Chondrocyte (in vitro differentiated cells): ENCODE measurements around the gene FBXO42. TPM values are rescaled to one million over a fixed set of nuclear protein-coding genes. Genes with fewer than 3 reads are reported as not detected.
"Not testable (repeated sequence)": the region's sequence is repeated elsewhere in the genome, so short reads cannot be mapped to it uniquely, and the experiment has no call there.

ENCODE experiments used
- DNase-seq: peaks from one replicate; pipeline ENCODE4 v3.0.0; 2021; ENCODE audit warnings: mixed read lengths, low spot score
- H3K27ac Mint-ChIP-seq: one replicate; pipeline ENCODE4 v1.8.0; 2021; ENCODE audit warnings: mild to moderate bottlenecking, moderate library complexity, mixed read lengths; ENCODE audit not compliant: unreplicated experiment
- H3K27me3 Mint-ChIP-seq: 2 replicates; pipeline ENCODE4 v1.8.0; 2021; ENCODE audit warnings: low read depth, mixed read lengths
- H3K36me3 Mint-ChIP-seq: 2 replicates; pipeline ENCODE4 v1.8.0; 2021; ENCODE audit warnings: low read depth, mixed read lengths
- H3K4me1 Mint-ChIP-seq: 2 replicates; pipeline ENCODE4 v1.8.0; 2021; ENCODE audit warnings: low read depth, mild to moderate bottlenecking, mixed read lengths
- H3K4me3 Mint-ChIP-seq: one replicate; pipeline ENCODE4 v1.8.0; 2021; ENCODE audit warnings: mild to moderate bottlenecking, moderate library complexity, mixed read lengths; ENCODE audit not compliant: unreplicated experiment
- H3K9me3 Mint-ChIP-seq: 2 replicates; pipeline ENCODE4 v1.8.0; 2021; ENCODE audit warnings: low read depth, mixed read lengths
- CTCF ChIP-seq: fragments of 200-600 bp; sonication (generic); IDR thresholded peaks from 2 replicates; pipeline ENCODE4 v1.5.0; 2021; ENCODE audit warnings: antibody characterized with exemption, mild to moderate bottlenecking, moderate library complexity
- total RNA-seq: library from RNA; stranded (reverse); gene quantifications from 3 replicates; pipeline ENCODE4 v1.2.1, GENCODE V29; 2021

FBXO42 gene
- total RNA-seq, 1 donor from 2014 or later = 20.9 TPM

GRCh38 chr1:16257968-16258367, 94.3 kb downstream of the FBXO42 start:
- DNase-seq = no peak
- H3K9me3 Mint-ChIP-seq = no peaks in the 10 kb centered on the region
- no peak for TF ChIP-seq CTCF
- peaks cover 12% of the 10 kb centered on the region for H3K36me3 Mint-ChIP-seq
- no peaks in the 10 kb centered on the region for H3K27me3 Mint-ChIP-seq
- no peak overlapping the region for H3K4me3 Mint-ChIP-seq
- peaks cover 22% of the 10 kb centered on the region for H3K4me1 Mint-ChIP-seq
- H3K27ac Mint-ChIP-seq = no peak overlapping the region

- peaks cover 15% of the 10 kb centered on the region for H3K36me3 Mint-ChIP-seq
- H3K4me3 Mint-ChIP-seq, DNase-seq, H3K9me3 Mint-ChIP-seq, H3K27ac Mint-ChIP-seq, H3K27me3 Mint-ChIP-seq: not testable (repeated sequence)
- H3K4me1 Mint-ChIP-seq = peaks cover 22% of the 10 kb centered on the region
These were observed 94.7 kb downstream of the FBXO42 start for GRCh38 chr1:16257556-16257955.

GRCh38 chr1:16256478-16256877, 95.8 kb downstream of the FBXO42 start:
- Mint-ChIP-seq H3K4me1 (peaks cover 22% of the 10 kb centered on the region), H3K27me3 (no peaks in the 10 kb centered on the region), H3K27ac (no peak overlapping the region), H3K36me3 (peaks cover 20% of the 10 kb centered on the region), H3K4me3 (no peak overlapping the region), H3K9me3 (no peaks in the 10 kb centered on the region)
- TF ChIP-seq CTCF = no peak
- DNase-seq = no peak

GRCh38 chr1:16254263-16254928, 97.9 kb downstream of the FBXO42 start:
- H3K9me3 Mint-ChIP-seq = no peaks in the 10 kb centered on the region
- no peak overlapping the region for H3K4me3 Mint-ChIP-seq
- peaks cover 24% of the 10 kb centered on the region for H3K36me3 Mint-ChIP-seq
- H3K4me1 Mint-ChIP-seq = peaks cover 28% of the 10 kb centered on the region
- H3K27me3 Mint-ChIP-seq = no peaks in the 10 kb centered on the region
- DNase-seq = no peak
- no peak for TF ChIP-seq CTCF
- H3K27ac Mint-ChIP-seq = no peak overlapping the region

- H3K36me3 Mint-ChIP-seq = peaks cover 24% of the 10 kb centered on the region
- no peak for TF ChIP-seq CTCF
- no peak overlapping the region for H3K4me3 Mint-ChIP-seq
- DNase-seq = no peak
- H3K27me3 Mint-ChIP-seq = no peaks in the 10 kb centered on the region
- H3K4me1 Mint-ChIP-seq = peaks cover 35% of the 10 kb centered on the region
- H3K9me3 Mint-ChIP-seq = no peaks in the 10 kb centered on the region
- H3K27ac Mint-ChIP-seq = no peak overlapping the region
These were observed 98.9 kb downstream of the FBXO42 start for GRCh38 chr1:16253332-16253922.

GRCh38 chr1:16252912-16253311, 99.4 kb downstream of the FBXO42 start:
- Mint-ChIP-seq H3K27ac (no peak overlapping the region), H3K9me3 (no peaks in the 10 kb centered on the region), H3K36me3 (peaks cover 24% of the 10 kb centered on the region)

More at GRCh38 chr1:16252912-16253311, 99.4 kb downstream of the FBXO42 start:
- H3K4me3 Mint-ChIP-seq = no peak overlapping the region
- no peaks in the 10 kb centered on the region for H3K27me3 Mint-ChIP-seq
- H3K4me1 Mint-ChIP-seq = peaks cover 40% of the 10 kb centered on the region
- no peak for DNase-seq
- no peak for TF ChIP-seq CTCF
